Prostate gland (tissue), 2 donors: ENCODE measurements around the gene CTNNA2. TPM values are rescaled to one million over a fixed set of nuclear protein-coding genes. Genes with fewer than 3 reads are reported as not detected.

Experiments used
- DNase-seq: peaks from one replicate; pipeline ENCODE4 v3.0.0-alpha.2; 2019; ENCODE audit warnings: low spot score
- H3K27ac ChIP-seq, 2 donors: fragments of 200-600 bp; sonication (generic); 2 replicates each; pipeline ENCODE4 v1.5.1; 2017 to 2019
- H3K27me3 ChIP-seq: fragments of 200-600 bp; sonication (generic); replicated peaks from 2 replicates; pipeline ENCODE4 v1.5.1; 2019; ENCODE audit not compliant: insufficient read depth
- H3K36me3 ChIP-seq, 2 donors: fragments of 200-600 bp; sonication (generic); 1 replicate in 1 of 2; 2 replicates in 1 of 2; pipeline versions ENCODE4 v1.5.1 to v1.8.1; 2017 to 2019
- H3K4me1 ChIP-seq: fragments of 200-600 bp; sonication (generic); replicated peaks from 2 replicates; pipeline ENCODE4 v1.5.1; 2019
- H3K4me3 ChIP-seq, 2 donors: fragments of 200-600 bp; sonication (generic); 2 replicates each; pipeline ENCODE4 v1.5.1; 2017 to 2019
- H3K9me3 ChIP-seq: fragments of 200-600 bp; sonication (generic); 2 replicates; pipeline ENCODE4 v1.5.1; 2017
- POLR2A ChIP-seq: fragments of 450-650 bp; IDR thresholded peaks from one replicate; pipeline ENCODE4 v1.6.1; 2016; ENCODE audit warnings: antibody characterized with exemption, mild to moderate bottlenecking
- POLR2AphosphoS5 ChIP-seq: sonication (generic); formaldehyde crosslinking; IDR thresholded peaks from one replicate; pipeline ENCODE4 v1.6.1; 2017; ENCODE audit warnings: antibody characterized with exemption
- WGBS: methylation state at CpG from one replicate; pipeline ENCODE4 v1.1.5; 2018; 5-methylcytosine and 5-hydroxymethylcytosine counted together
- intact Hi-C: fragments of 100-400 bp; cut with DNase I; formaldehyde crosslinking; loops from one replicate; pipeline ENCODE4 v1.14.2; 2022
- total RNA-seq, 2 donors: library from RNA; depleted of rRNA; stranded (reverse); fragments of >200 nt; gene quantifications; one replicate each; pipeline ENCODE4 v1.1.0, GENCODE V29; 2016
- TF ChIP-seq, protein P1 (sequence below), 4 experiments: fragments of 200-600 bp in 2 of 4; fragments of 450-650 bp in 2 of 4; sonication (generic) in 2 of 4; IDR thresholded peaks; 1 replicate in 3 of 4; 2 replicates in 1 of 4; pipeline ENCODE4 v1.5.1; 2016 to 2019; ENCODE audit warnings: antibody characterized with exemption in 4 of 4, mild to moderate bottlenecking in 2 of 4, moderate library complexity in 2 of 4

Gene CTNNA2
- total RNA-seq, 2 donors from 2014 or later = 24.3 TPM; not detected in 1

DNA sequence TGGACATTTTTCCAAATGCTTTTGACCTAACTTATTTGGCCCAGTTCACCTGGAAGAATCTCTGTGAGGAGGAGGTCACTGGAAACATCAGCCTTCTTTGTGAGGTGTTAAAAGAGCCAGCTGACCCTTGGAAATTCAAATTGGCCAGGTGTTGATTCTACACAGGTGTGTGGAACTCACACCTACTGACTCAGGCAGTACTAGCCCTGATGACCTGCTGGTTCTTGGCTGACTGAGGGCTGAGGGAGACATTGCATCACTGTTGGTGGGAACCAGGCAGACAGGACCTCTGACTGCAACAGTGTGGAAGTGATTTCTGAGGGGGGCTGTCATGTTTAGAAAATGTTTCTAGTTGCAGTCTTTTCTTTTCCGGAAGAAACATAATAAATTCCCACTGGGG is 1033.9 kb downstream of the CTNNA2 start:
- H3K27me3 ChIP-seq = no peaks in the 10 kb centered on the region
- DNase-seq = no peak
- intact Hi-C loops = no loop called here
- TF ChIP-seq, protein P1, sequence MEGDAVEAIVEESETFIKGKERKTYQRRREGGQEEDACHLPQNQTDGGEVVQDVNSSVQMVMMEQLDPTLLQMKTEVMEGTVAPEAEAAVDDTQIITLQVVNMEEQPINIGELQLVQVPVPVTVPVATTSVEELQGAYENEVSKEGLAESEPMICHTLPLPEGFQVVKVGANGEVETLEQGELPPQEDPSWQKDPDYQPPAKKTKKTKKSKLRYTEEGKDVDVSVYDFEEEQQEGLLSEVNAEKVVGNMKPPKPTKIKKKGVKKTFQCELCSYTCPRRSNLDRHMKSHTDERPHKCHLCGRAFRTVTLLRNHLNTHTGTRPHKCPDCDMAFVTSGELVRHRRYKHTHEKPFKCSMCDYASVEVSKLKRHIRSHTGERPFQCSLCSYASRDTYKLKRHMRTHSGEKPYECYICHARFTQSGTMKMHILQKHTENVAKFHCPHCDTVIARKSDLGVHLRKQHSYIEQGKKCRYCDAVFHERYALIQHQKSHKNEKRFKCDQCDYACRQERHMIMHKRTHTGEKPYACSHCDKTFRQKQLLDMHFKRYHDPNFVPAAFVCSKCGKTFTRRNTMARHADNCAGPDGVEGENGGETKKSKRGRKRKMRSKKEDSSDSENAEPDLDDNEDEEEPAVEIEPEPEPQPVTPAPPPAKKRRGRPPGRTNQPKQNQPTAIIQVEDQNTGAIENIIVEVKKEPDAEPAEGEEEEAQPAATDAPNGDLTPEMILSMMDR (IDR thresholded peaks at IDR 0.05) = no peak
- no peak for TF ChIP-seq POLR2A
- TF ChIP-seq POLR2AphosphoS5 = no peak
- no peak overlapping the region for H3K4me3 ChIP-seq
- 86% methylated on average over 1 of the region's 1 CpG for WGBS
- no peaks in the 10 kb centered on the region for H3K9me3 ChIP-seq
- no peaks in the 10 kb centered on the region for H3K36me3 ChIP-seq
- H3K27ac ChIP-seq = no peak overlapping the region
- H3K4me1 ChIP-seq = no peaks in the 10 kb centered on the region

- Histone ChIP-seq H3K4me1 (no peaks in the 10 kb centered on the region), H3K9me3 (no peaks in the 10 kb centered on the region), H3K4me3 (no peak overlapping the region), H3K36me3 (no peaks in the 10 kb centered on the region), H3K27ac (no peak overlapping the region), H3K27me3 (no peaks in the 10 kb centered on the region)
- DNase-seq = no peak
- no peak for TF ChIP-seq POLR2AphosphoS5
- TF ChIP-seq, protein P1 (IDR thresholded peaks at IDR 0.05) = no peak
- intact Hi-C loops = no loop called here
Measured at GRCh38 chr2:80547344-80547743, 1034.5 kb downstream of the CTNNA2 start.

DNA sequence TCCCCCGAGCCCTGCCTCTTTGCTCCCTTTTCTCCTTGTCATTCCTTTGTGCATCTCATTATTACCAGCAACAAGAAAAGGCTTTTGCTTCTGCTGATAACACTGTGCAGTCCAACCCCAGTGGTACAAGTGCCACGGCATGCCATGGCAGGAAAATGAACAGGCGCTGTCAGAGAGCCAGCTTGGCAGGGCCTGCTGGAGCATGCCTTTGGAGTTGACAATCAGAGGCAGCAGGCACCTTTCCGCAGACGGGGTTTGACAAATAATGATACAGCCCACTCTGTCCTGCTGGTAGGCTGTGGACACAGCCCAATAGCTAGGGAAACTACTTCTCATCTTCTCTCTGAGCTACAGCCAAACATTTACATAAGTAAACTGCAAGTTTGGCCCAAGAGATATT is 1035.6 kb downstream of the CTNNA2 start:
- Histone ChIP-seq H3K27ac (no peak overlapping the region), H3K36me3 (no peaks in the 10 kb centered on the region), H3K9me3 (no peaks in the 10 kb centered on the region), H3K4me3 (no peak overlapping the region), H3K27me3 (no peaks in the 10 kb centered on the region), H3K4me1 (no peaks in the 10 kb centered on the region)
- peak; percentile 59 for DNase-seq
- 56% methylated on average over 5 of the region's 5 CpGs for WGBS
- TF ChIP-seq, protein P1 (IDR thresholded peaks at IDR 0.05) = no peak
- TF ChIP-seq POLR2A (no peak), POLR2AphosphoS5 (no peak)
- intact Hi-C loops = no loop called here

DNA sequence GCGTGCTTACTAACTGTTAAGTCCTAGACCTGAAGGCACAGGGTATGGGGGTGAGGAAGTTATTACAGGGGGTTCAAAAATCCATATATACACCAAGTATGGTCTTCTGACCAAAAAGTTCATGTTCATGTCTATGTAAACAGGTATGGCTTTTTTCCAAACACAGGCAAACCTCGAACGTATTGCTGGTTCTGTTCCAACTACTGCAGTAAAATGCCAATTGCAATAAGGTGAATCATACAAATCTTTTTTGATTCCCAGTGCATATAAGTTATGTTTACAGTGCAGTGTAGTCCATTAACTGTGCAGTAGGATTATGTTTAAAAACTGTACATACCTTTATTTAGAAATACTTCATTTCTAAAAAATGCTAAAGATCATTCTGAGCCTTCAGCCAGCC is 1037.0 kb downstream of the CTNNA2 start:
- no peaks in the 10 kb centered on the region for H3K9me3 ChIP-seq
- H3K4me3 ChIP-seq = no peak overlapping the region
- no peaks in the 10 kb centered on the region for H3K4me1 ChIP-seq
- TF ChIP-seq POLR2A = no peak
- TF ChIP-seq POLR2AphosphoS5 = no peak
- TF ChIP-seq, protein P1 (IDR thresholded peaks at IDR 0.05) = no peak
- H3K27ac ChIP-seq = no peak overlapping the region
- no peaks in the 10 kb centered on the region for H3K36me3 ChIP-seq
- WGBS = 64% methylated on average over 3 of the region's 3 CpGs
- H3K27me3 ChIP-seq = no peaks in the 10 kb centered on the region
- no peak for DNase-seq
- intact Hi-C loops = no loop called here

- DNase-seq = no peak
- Histone ChIP-seq H3K4me3 (no peak overlapping the region), H3K27ac (no peak overlapping the region), H3K9me3 (no peaks in the 10 kb centered on the region), H3K4me1 (no peaks in the 10 kb centered on the region), H3K27me3 (no peaks in the 10 kb centered on the region), H3K36me3 (no peaks in the 10 kb centered on the region)
- intact Hi-C loops = no loop called here
- WGBS = 46% methylated on average over 4 of the region's 4 CpGs
- TF ChIP-seq POLR2AphosphoS5 (no peak), POLR2A (no peak)
- TF ChIP-seq, protein P1 (IDR thresholded peaks at IDR 0.05) = no peak
Measured at GRCh38 chr2:80560326-80560725, 1047.5 kb downstream of the CTNNA2 start.
